Upper lobe of left lung (tissue), 6 donors: Measurements from ENCODE around the gene SLC10A2. TPM values are rescaled to one million over a fixed set of nuclear protein-coding genes. Genes with fewer than 3 reads are reported as not detected.
"Not testable (repeated sequence)": the region's sequence is repeated elsewhere in the genome, so short reads cannot be mapped to it uniquely, and the experiment has no call there.

ENCODE experiments used
- ATAC-seq, 2 donors: fragments of 200-7000 bp; cut with Tn5 transposase; one replicate each; pipeline ENCODE4 v1.9.1; 2022; ENCODE audit warnings: mild to moderate bottlenecking in 2 of 2, moderate library complexity in 2 of 2; ENCODE audit not compliant: low FRiP score in 2 of 2
- DNase-seq, 2 donors: peaks; one replicate each; pipeline ENCODE4 v3.0.0-alpha.2; 2019 to 2020
- H3K27ac ChIP-seq, 4 donors: fragments of 200-600 bp; sonication (generic); one replicate each; pipeline ENCODE4 v1.5.1; 2016 to 2019
- H3K27me3 ChIP-seq, 4 donors: fragments of 200-600 bp; sonication (generic); one replicate each; pipeline ENCODE4 v1.5.1; 2017 to 2019
- H3K36me3 ChIP-seq, 4 donors: fragments of 200-600 bp; sonication (generic); one replicate each; pipeline ENCODE4 v1.5.1; 2016 to 2019
- H3K4me1 ChIP-seq, 4 donors: fragments of 200-600 bp; sonication (generic); one replicate each; pipeline ENCODE4 v1.5.1; 2018 to 2019
- H3K4me3 ChIP-seq, 4 donors: fragments of 200-600 bp; sonication (generic); one replicate each; pipeline ENCODE4 v1.5.1; 2017 to 2019; ENCODE audit warnings: mild to moderate bottlenecking in 2 of 4, moderate library complexity in 1 of 4
- H3K9me3 ChIP-seq, 4 donors: fragments of 200-600 bp; sonication (generic); one replicate each; pipeline ENCODE4 v1.5.1; 2018 to 2019
- CTCF ChIP-seq, 6 experiments: fragments of 450-650 bp in 4 of 6; fragments of 200-600 bp in 2 of 6; sonication (generic) in 2 of 6; IDR thresholded peaks; one replicate each; pipeline ENCODE4 v1.5.1; 2016 to 2019; ENCODE audit warnings: antibody characterized with exemption in 6 of 6
- EP300 ChIP-seq, 4 donors: sonication (generic); formaldehyde crosslinking; IDR thresholded peaks; one replicate each; pipeline ENCODE4 v1.5.1; 2017; ENCODE audit warnings: antibody characterized with exemption in 4 of 4, control low read depth in 2 of 4
- POLR2A ChIP-seq, 4 donors: fragments of 450-650 bp; IDR thresholded peaks; one replicate each; pipeline ENCODE4 v1.5.1; 2016 to 2017; ENCODE audit warnings: antibody characterized with exemption in 4 of 4, mild to moderate bottlenecking in 2 of 4
- POLR2AphosphoS5 ChIP-seq, 2 donors: sonication (generic); formaldehyde crosslinking; IDR thresholded peaks; one replicate each; pipeline ENCODE4 v1.5.1; 2017; ENCODE audit warnings: antibody characterized with exemption in 2 of 2
- WGBS, 2 donors: methylation state at CpG; one replicate each; pipeline ENCODE4 v1.1.5; 2017 to 2018; 5-methylcytosine and 5-hydroxymethylcytosine counted together
- total RNA-seq, 6 donors: library from RNA; depleted of rRNA in 4 of 6; stranded (reverse); fragments of >200 nt in 4 of 6; gene quantifications; one replicate each; pipeline versions ENCODE4 v1.1.0 to v1.2.1, GENCODE V29; 2016 to 2021
- donor health status: DM: no; HTN: no; CAD: no; lungs with moderate emphysema.
- donor health status: DM: no; HTN: yes; CAD: no; lungs with severe emphysema.

SLC10A2 gene
- total RNA-seq, 6 donors from 2014 or later: not detected

- WGBS, 2 donors: 88 to 92% methylated on average over 3 to 7 of the region's 7 CpGs
- DNase-seq (no peak), ATAC-seq (no peak)
- peaks cover 0 to 19% (median 14%) of the 10 kb centered on the region in 4 donors for H3K9me3 ChIP-seq
- H3K36me3 ChIP-seq: no peaks in the 10 kb centered on the region
- no peak overlapping the region for H3K4me3 ChIP-seq
- no peaks in the 10 kb centered on the region for H3K27me3 ChIP-seq
- H3K4me1 ChIP-seq: no peaks in the 10 kb centered on the region
- no peak overlapping the region for H3K27ac ChIP-seq
- TF ChIP-seq POLR2AphosphoS5 (IDR thresholded peaks at IDR 0.05) (no peak), POLR2A (IDR thresholded peaks at IDR 0.05) (no peak)
These were observed 31.2 kb upstream of the SLC10A2 start for GRCh38 chr13:103097366-103097928.

GRCh38 chr13:103093649-103094048 lies 27.4 kb upstream of the SLC10A2 start:
- 78 to 92% methylated on average over 1 of the region's 1 CpG for WGBS, 2 donors
- DNase-seq: not testable (repeated sequence)

GRCh38 chr13:103087275-103087674 lies 21.1 kb upstream of the SLC10A2 start:
- Histone ChIP-seq H3K4me3 (no peak overlapping the region), H3K27me3 (no peaks in the 10 kb centered on the region), H3K27ac (no peak overlapping the region), H3K9me3 (peaks cover 0 to 4% (median 3%) of the 10 kb centered on the region in 4 donors), H3K4me1 (no peaks in the 10 kb centered on the region), H3K36me3 (no peaks in the 10 kb centered on the region)
- no peak for ATAC-seq
- WGBS, 2 donors: 63 to 67% methylated on average over 3 of the region's 3 CpGs
- no peak for TF ChIP-seq CTCF (IDR thresholded peaks at IDR 0.05)
- TF ChIP-seq POLR2AphosphoS5 (IDR thresholded peaks at IDR 0.05): no peak
- no peak for TF ChIP-seq EP300 (IDR thresholded peaks at IDR 0.05)
- no peak for TF ChIP-seq POLR2A (IDR thresholded peaks at IDR 0.05)
- no peak for DNase-seq

More at GRCh38 chr13:103093649-103094048, 27.4 kb upstream of the SLC10A2 start:
- H3K27ac ChIP-seq, H3K4me3 ChIP-seq, ATAC-seq, H3K27me3 ChIP-seq, H3K36me3 ChIP-seq, H3K4me1 ChIP-seq: not testable (repeated sequence)
- H3K9me3 ChIP-seq: peaks cover 0 to 23% (median 19%) of the 10 kb centered on the region in 4 donors

- 50 to 64% methylated on average over 2 of the region's 2 CpGs for whole genome bisulfite sequencing, 2 donors
- Histone ChIP-seq H3K27me3 (no peaks in the 10 kb centered on the region), H3K9me3 (no peaks in the 10 kb centered on the region), H3K36me3 (no peaks in the 10 kb centered on the region), H3K4me3 (no peak overlapping the region), H3K4me1 (no peaks in the 10 kb centered on the region), H3K27ac (no peak overlapping the region)
- TF ChIP-seq EP300 (IDR thresholded peaks at IDR 0.05) (no peak), POLR2A (IDR thresholded peaks at IDR 0.05) (no peak), POLR2AphosphoS5 (IDR thresholded peaks at IDR 0.05) (no peak)
- DNase-seq (no peak), ATAC-seq (no peak)
These were observed 15.2 kb upstream of the SLC10A2 start for GRCh38 chr13:103081435-103081834.

GRCh38 chr13:103078158-103078557 lies 11.9 kb upstream of the SLC10A2 start:
- WGBS, 2 donors: 66 to 78% methylated on average over 5 of the region's 5 CpGs
- Histone ChIP-seq H3K4me3 (no peak overlapping the region), H3K27me3 (no peaks in the 10 kb centered on the region), H3K9me3 (no peaks in the 10 kb centered on the region), H3K4me1 (no peaks in the 10 kb centered on the region), H3K27ac (no peak overlapping the region), H3K36me3 (no peaks in the 10 kb centered on the region)
- no peak for DNase-seq
- TF ChIP-seq CTCF (IDR thresholded peaks at IDR 0.05) (no peak), POLR2A (IDR thresholded peaks at IDR 0.05) (no peak), POLR2AphosphoS5 (IDR thresholded peaks at IDR 0.05) (no peak), EP300 (IDR thresholded peaks at IDR 0.05) (no peak)
- no peak for ATAC-seq

GRCh38 chr13:103068836-103069235 lies 2.6 kb upstream of the SLC10A2 start:
- DNase-seq (no peak), ATAC-seq (no peak)
- 96 to 97% methylated on average over 1 of the region's 1 CpG for WGBS, 2 donors
- no peaks in the 10 kb centered on the region for H3K27me3 ChIP-seq
- H3K36me3 ChIP-seq: no peaks in the 10 kb centered on the region
- no peak overlapping the region for H3K27ac ChIP-seq
- TF ChIP-seq EP300 (IDR thresholded peaks at IDR 0.05) (no peak), POLR2AphosphoS5 (IDR thresholded peaks at IDR 0.05) (no peak)
- H3K9me3 ChIP-seq: no peaks in the 10 kb centered on the region
- H3K4me3 ChIP-seq: no peak overlapping the region
- no peaks in the 10 kb centered on the region for H3K4me1 ChIP-seq
